SK-N-MC (cell line): ENCODE results near the gene ZNF236.

ENCODE experiments used
- EZH2 ChIP-seq: fragments of 200-600 bp; sonication (generic); IDR thresholded peaks from one replicate; pipeline ENCODE4 v1.6.1; 2017; ENCODE audit warnings: antibody characterized with exemption
- FOXP2 ChIP-seq: optimal IDR thresholded peaks from 2 replicates; pipeline ENCODE3; 2011; ENCODE audit warnings: mild to moderate bottlenecking, moderate library complexity; ENCODE audit not compliant: insufficient read depth; ENCODE audit errors: extremely low read length, control extremely low read depth
- POLR2AphosphoS5 ChIP-seq: IDR thresholded peaks from 2 replicates; pipeline ENCODE4 v1.6.1; 2012; ENCODE audit warnings: mild to moderate bottlenecking, low read depth, low read length, borderline replicate concordance

GRCh38 chr18:76897257-76897656, 74.9 kb downstream of the ZNF236 start:
- TF ChIP-seq POLR2AphosphoS5 (no peak), EZH2 (no peak), FOXP2 (no peak)
